Keratinocyte (primary cell): ENCODE results near the gene AKAP8L. TPM values are rescaled to one million over a fixed set of nuclear protein-coding genes. Genes with fewer than 3 reads are reported as not detected.
"Not testable (repeated sequence)": the region's sequence is repeated elsewhere in the genome, so short reads cannot be mapped to it uniquely, and the experiment has no call there.

ENCODE experiments used
- DNase-seq: peaks from one replicate; pipeline ENCODE4 v3.0.0-alpha.2; 2011; ENCODE audit warnings: low read depth, missing footprints, low spot score
- FAIRE-seq: peaks from 2 replicates; lab custom pipeline; 2011; peaks lifted over from hg19 to GRCh38; lab: Jason Lieb, UNC
- H2AFZ ChIP-seq: 2 replicates; pipeline ENCODE4 v1.6.0; 2012; ENCODE audit warnings: low read length, control low read depth, inconsistent platforms; ENCODE audit not compliant: control insufficient read depth
- H3K27ac ChIP-seq: 2 replicates; pipeline ENCODE4 v1.5.1; 2011; ENCODE audit warnings: low read length; ENCODE audit not compliant: control insufficient read depth, insufficient read depth
- H3K27me3 ChIP-seq: 3 replicates; pipeline ENCODE4 v1.6.0; 2011; ENCODE audit warnings: low read length; ENCODE audit not compliant: control insufficient read depth, insufficient read depth; ENCODE audit errors: extremely low read depth
- H3K36me3 ChIP-seq, 2 experiments: 2 replicates in 1 of 2; 3 replicates in 1 of 2; pipeline ENCODE4 v1.5.1; 2011; ENCODE audit warnings: low read length in 2 of 2, mild to moderate bottlenecking in 1 of 2; ENCODE audit not compliant: control insufficient read depth in 2 of 2, insufficient read depth in 2 of 2; ENCODE audit errors: extremely low read depth in 1 of 2
- H3K4me1 ChIP-seq: 3 replicates; pipeline ENCODE4 v1.5.1; 2011; ENCODE audit warnings: low read length; ENCODE audit not compliant: control insufficient read depth, insufficient read depth; ENCODE audit errors: extremely low read depth
- H3K4me2 ChIP-seq: 3 replicates; pipeline ENCODE4 v1.6.0; 2011; ENCODE audit warnings: low read depth, low read length; ENCODE audit not compliant: control insufficient read depth, insufficient read depth; ENCODE audit errors: extremely low read depth
- H3K4me3 ChIP-seq, 3 experiments: fragments of 200-600 bp in 1 of 3; sonication (generic) in 1 of 3; 2 replicates in 2 of 3; 3 replicates in 1 of 3; pipeline ENCODE4 v1.5.1; 2011 to 2016; ENCODE audit warnings: low read length in 3 of 3, mild to moderate bottlenecking in 3 of 3, control low read depth in 2 of 3, inconsistent platforms in 1 of 3, low read depth in 1 of 3, mixed read lengths in 1 of 3, mixed run types in 1 of 3, moderate library complexity in 1 of 3; ENCODE audit not compliant: control insufficient read depth in 2 of 3, insufficient read depth in 2 of 3; ENCODE audit errors: extremely low read depth in 1 of 3
- H3K79me2 ChIP-seq: 2 replicates; pipeline ENCODE4 v1.6.0; 2012; ENCODE audit warnings: low read length; ENCODE audit not compliant: control insufficient read depth, insufficient read depth
- H3K9ac ChIP-seq: 3 replicates; pipeline ENCODE4 v1.6.0; 2011; ENCODE audit warnings: low read length; ENCODE audit not compliant: control insufficient read depth, insufficient read depth; ENCODE audit errors: extremely low read depth
- H3K9me1 ChIP-seq: 3 replicates; pipeline ENCODE4 v1.6.0; 2011; ENCODE audit warnings: low read length; ENCODE audit not compliant: control insufficient read depth, insufficient read depth; ENCODE audit errors: extremely low read depth
- H3K9me3 ChIP-seq: 2 replicates; pipeline ENCODE4 v1.5.1; 2012; ENCODE audit warnings: low read depth, low read length; ENCODE audit not compliant: control insufficient read depth
- H4K20me1 ChIP-seq: 3 replicates; pipeline ENCODE4 v1.6.0; 2011; ENCODE audit warnings: low read length; ENCODE audit not compliant: control insufficient read depth, insufficient read depth; ENCODE audit errors: extremely low read depth
- dilution Hi-C: fragments of 300-500 bp; cut with MboI; formaldehyde crosslinking; loops from one replicate; pipeline ENCODE4 v1.7.0; 2020; ENCODE audit warnings: low sequenced_read_pairs; ENCODE audit not compliant: extremely low pct_ligation_motif_present
- polyA plus RNA-seq, 5 experiments: library from polyadenylated mRNA; depleted of rRNA in 3 of 5; stranded (reverse) in 3 of 5; stranded (forward) in 1 of 5; unstranded in 1 of 5; fragments of >200 nt; gene quantifications; 1 replicate in 1 of 5; 2 replicates in 3 of 5; 3 replicates in 1 of 5; pipeline versions ENCODE4 v1.2.1 to v1.2.3, GENCODE V29; 2011 to 2012; ENCODE audit warnings: missing spikeins in 2 of 5, low read depth in 1 of 5, low replicate concordance in 1 of 5
- TF ChIP-seq, protein P1 (sequence below), 3 experiments: IDR thresholded peaks in 1 of 3; conservative IDR thresholded peaks in 1 of 3; optimal IDR thresholded peaks in 1 of 3; 2 replicates in 2 of 3; 3 replicates in 1 of 3; pipeline versions ENCODE3 to v1.5.1; 2011; ENCODE audit warnings: low read length in 3 of 3, mild to moderate bottlenecking in 3 of 3, moderate library complexity in 2 of 3, control low read depth in 1 of 3, inconsistent platforms in 1 of 3; ENCODE audit not compliant: insufficient read depth in 2 of 3; ENCODE audit errors: extremely low read depth in 1 of 3

AKAP8L gene
- polyA plus RNA-seq, 1 donor (not counting 4 experiments of a cell fraction or from before 2014, with no cell fraction given) = 48.2 TPM

DNA sequence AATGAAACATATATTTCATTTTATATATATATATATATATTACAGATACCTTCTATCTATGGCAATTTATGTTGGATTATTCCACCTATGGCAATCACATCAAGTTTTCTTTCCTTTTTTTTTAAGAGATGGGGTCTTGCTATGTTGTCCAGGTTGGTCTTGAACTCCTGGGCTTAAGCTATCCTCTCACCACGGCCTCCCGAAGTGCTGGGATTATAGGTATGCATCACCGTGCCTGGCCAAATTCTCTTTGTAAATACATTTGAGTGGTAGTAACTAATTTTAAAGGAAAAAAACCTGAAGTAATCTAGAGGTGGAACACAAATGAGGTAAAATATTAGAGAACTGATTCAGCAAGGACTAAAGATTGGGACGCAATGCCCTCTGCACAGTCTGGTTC is 64.9 kb downstream of the AKAP8L start:
- H3K36me3 ChIP-seq = peaks cover 20 to 31% of the 10 kb centered on the region in 2 experiments
- no peak overlapping the region for H3K4me3 ChIP-seq
- no peaks in the 10 kb centered on the region for H3K9me1 ChIP-seq
- no peaks in the 10 kb centered on the region for H3K9me3 ChIP-seq
- TF ChIP-seq, protein P1, sequence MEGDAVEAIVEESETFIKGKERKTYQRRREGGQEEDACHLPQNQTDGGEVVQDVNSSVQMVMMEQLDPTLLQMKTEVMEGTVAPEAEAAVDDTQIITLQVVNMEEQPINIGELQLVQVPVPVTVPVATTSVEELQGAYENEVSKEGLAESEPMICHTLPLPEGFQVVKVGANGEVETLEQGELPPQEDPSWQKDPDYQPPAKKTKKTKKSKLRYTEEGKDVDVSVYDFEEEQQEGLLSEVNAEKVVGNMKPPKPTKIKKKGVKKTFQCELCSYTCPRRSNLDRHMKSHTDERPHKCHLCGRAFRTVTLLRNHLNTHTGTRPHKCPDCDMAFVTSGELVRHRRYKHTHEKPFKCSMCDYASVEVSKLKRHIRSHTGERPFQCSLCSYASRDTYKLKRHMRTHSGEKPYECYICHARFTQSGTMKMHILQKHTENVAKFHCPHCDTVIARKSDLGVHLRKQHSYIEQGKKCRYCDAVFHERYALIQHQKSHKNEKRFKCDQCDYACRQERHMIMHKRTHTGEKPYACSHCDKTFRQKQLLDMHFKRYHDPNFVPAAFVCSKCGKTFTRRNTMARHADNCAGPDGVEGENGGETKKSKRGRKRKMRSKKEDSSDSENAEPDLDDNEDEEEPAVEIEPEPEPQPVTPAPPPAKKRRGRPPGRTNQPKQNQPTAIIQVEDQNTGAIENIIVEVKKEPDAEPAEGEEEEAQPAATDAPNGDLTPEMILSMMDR (optimal IDR thresholded peaks at IDR 0.05 in 1 of 3, IDR thresholded peaks at IDR 0.05 in 1 of 3, conservative IDR thresholded peaks at IDR 0.05 in 1 of 3; ENCODE audit: extremely low read depth in 1 of 3, insufficient read depth in 2 of 3, low read length in 3 of 3) = no peak
- H2AFZ ChIP-seq = no peak overlapping the region
- dilution Hi-C loops = no loop called here
- no peak overlapping the region for H3K9ac ChIP-seq
- no peak overlapping the region for H3K4me2 ChIP-seq
- no peaks in the 10 kb centered on the region for H3K4me1 ChIP-seq
- no peaks in the 10 kb centered on the region for H3K27me3 ChIP-seq
- no peaks in the 10 kb centered on the region for H3K79me2 ChIP-seq
- no peak overlapping the region for H3K27ac ChIP-seq
- DNase-seq = no peak
- FAIRE-seq = no peak
- H4K20me1 ChIP-seq = no peaks in the 10 kb centered on the region

DNA sequence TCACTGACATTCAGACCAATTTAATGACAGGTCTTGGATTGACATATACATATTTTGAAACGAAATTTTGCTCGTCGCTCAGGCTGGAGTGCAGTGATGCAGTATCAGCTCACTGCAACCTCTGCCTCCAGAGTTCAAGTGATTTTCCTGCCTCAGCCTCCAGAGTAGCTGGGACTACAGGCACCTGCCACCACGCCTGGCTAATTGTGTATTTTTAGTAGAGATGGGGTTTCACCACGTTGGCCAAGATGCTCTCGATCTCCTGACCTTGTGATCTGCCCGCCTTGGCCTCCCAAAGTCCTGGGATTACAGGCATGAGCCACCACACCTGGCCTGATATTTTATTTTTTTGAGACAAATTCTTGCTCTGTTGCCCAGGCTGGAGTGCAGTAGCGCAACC is 66.3 kb downstream of the AKAP8L start:
- H4K20me1 ChIP-seq, H3K9me3 ChIP-seq, H2AFZ ChIP-seq, H3K9ac ChIP-seq, H3K27ac ChIP-seq, H3K9me1 ChIP-seq, dilution Hi-C loops, FAIRE-seq, DNase-seq, H3K4me2 ChIP-seq, H3K4me1 ChIP-seq, H3K4me3 ChIP-seq, H3K27me3 ChIP-seq, H3K79me2 ChIP-seq: not testable (repeated sequence)
- peaks cover 11 to 21% of the 10 kb centered on the region in 2 experiments for H3K36me3 ChIP-seq

DNA sequence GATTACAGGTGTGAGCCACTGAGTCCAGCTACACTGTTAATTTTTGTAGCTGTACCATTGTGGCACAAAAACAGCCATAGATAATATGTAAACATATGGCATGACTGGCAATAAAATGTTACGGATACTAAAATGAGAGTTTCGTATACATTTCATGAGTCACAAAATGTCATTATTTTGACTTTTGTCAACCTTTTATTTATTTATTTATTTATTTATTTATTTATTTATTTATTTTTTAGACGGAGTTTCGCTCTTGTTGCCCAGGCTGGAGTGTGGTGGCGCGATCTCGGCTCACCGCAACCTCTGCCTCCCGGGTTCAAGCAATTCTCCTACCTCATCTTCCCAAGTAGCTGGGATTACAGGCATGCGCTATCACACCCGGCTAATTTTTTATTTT is 77.5 kb downstream of the AKAP8L start:
- DNase-seq, H3K27ac ChIP-seq, H3K79me2 ChIP-seq, H3K36me3 ChIP-seq, dilution Hi-C loops, H3K9me3 ChIP-seq, H4K20me1 ChIP-seq, H3K4me1 ChIP-seq, FAIRE-seq, H3K9me1 ChIP-seq, H3K4me2 ChIP-seq, H3K4me3 ChIP-seq, H2AFZ ChIP-seq, H3K27me3 ChIP-seq, H3K9ac ChIP-seq: not testable (repeated sequence)
